ENCODE data around the gene NUP93.
"Not testable (repeated sequence)": the region's sequence is repeated elsewhere in the genome, so short reads cannot be mapped to it uniquely, and the experiment has no call there.

The NUP93 gene

DNA sequence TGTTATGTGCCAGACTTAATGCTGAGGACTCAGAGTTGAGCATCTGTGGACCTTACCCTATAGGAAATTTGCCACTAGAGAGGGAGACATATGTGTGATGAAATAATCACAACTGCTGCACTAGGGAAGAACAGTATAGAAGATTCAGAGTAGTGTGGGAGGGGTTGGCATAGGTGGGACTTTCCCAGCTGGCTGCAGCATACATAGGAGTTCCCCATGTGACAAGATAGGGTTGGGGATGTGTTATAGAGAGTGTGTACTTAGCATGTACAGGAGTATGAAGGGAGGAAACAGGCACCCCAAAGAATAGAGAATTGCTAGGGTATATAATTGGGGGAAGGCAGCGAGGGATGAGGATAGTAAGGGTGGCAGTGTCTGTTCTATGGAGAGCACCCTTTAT is 2.9 kb downstream of the NUP93 start:
- H3K9ac ChIP-seq (ENCODE audit: low read length): no peak overlapping the region
- peaks cover 10% of the 10 kb centered on the region for H3K4me1 ChIP-seq (ENCODE audit: control insufficient read depth, low read depth, low read length)
- no peaks in the 10 kb centered on the region for H3K9me3 ChIP-seq (ENCODE audit: control insufficient read depth, low read depth, low read length)
- no peak overlapping the region for H3K27ac ChIP-seq (ENCODE audit: low read length)
- H3K4me3 ChIP-seq (ENCODE audit: low read length): no peak overlapping the region
- H3K27me3 ChIP-seq (ENCODE audit: control insufficient read depth, insufficient read depth, low read length): no peaks in the 10 kb centered on the region
- no peaks in the 10 kb centered on the region for H3K36me3 ChIP-seq (ENCODE audit: control insufficient read depth, low read depth, low read length)

DNA sequence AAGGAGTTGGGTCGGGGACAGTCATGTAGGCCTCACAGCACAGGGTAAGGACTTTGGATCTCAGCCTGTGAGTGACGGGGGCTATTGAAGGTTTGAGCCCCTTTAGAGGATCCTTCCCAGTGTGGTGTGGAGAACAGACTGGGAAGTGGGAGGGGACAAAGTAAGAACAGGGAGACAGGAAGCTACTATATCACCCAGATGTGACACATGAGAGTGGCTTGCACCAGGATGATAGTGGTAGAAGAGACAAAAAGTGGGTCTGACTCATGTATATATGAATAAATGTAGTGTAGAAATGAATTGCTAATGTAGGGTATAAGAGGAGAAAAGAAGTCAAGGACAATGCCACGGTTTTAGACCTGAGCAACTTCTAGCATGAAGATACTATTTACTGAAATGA is 4.5 kb downstream of the NUP93 start:
- Histone ChIP-seq H3K4me1 (ENCODE audit: control insufficient read depth, low read depth, low read length) (peaks cover 7% of the 10 kb centered on the region), H3K4me3 (ENCODE audit: low read length) (no peak overlapping the region), H3K36me3 (ENCODE audit: control insufficient read depth, low read depth, low read length) (no peaks in the 10 kb centered on the region), H3K27me3 (ENCODE audit: control insufficient read depth, insufficient read depth, low read length) (no peaks in the 10 kb centered on the region), H3K9ac (ENCODE audit: low read length) (no peak overlapping the region), H3K9me3 (ENCODE audit: control insufficient read depth, low read depth, low read length) (no peaks in the 10 kb centered on the region), H3K27ac (ENCODE audit: low read length) (no peak overlapping the region)

DNA sequence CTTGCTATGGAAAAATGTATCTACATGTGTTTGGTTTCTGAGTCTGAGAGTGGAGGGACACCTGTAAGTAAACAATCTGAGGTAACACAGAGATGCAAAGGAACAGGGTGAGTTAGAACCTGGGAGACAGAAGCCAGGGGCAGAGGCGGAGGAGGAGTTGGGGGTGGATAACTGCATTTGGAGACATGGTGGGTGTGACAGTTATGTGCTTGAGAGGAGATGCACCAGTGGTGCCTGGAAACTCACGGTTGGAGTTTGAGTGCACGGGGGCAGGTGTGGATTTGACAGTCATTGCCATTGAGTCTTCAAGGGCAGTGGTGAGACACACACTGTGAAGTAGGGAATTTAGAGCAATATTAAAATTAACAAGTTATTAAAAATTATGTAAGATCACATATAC is 6.5 kb downstream of the NUP93 start:
- Histone ChIP-seq H3K9ac (ENCODE audit: low read length) (no peak overlapping the region), H3K27me3 (ENCODE audit: control insufficient read depth, insufficient read depth, low read length) (no peaks in the 10 kb centered on the region), H3K27ac (ENCODE audit: low read length) (no peak overlapping the region), H3K4me3 (ENCODE audit: low read length) (no peak overlapping the region), H3K36me3 (ENCODE audit: control insufficient read depth, low read depth, low read length) (no peaks in the 10 kb centered on the region), H3K4me1 (ENCODE audit: control insufficient read depth, low read depth, low read length) (no peaks in the 10 kb centered on the region), H3K9me3 (ENCODE audit: control insufficient read depth, low read depth, low read length) (no peaks in the 10 kb centered on the region)

DNA sequence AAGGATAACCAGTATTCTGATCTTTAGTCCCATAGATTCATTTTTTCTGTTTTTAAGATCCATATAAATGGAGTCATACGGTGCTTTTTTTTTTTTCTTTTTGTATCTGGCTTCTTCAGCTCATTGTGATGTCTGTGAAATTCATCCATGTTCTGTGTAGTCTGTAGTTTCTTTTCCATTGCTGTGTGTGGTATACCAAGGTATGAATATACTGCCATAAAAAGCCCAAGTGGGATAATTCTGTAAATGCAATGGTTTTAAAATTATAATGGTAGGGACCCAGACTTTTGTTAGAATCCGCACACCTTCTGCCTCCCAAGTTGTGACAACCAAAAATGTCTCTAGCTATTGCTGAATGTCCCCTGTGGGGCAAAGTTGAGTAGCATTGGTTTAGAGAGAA is 7.6 kb downstream of the NUP93 start:
- Histone ChIP-seq H3K27me3 (ENCODE audit: control insufficient read depth, insufficient read depth, low read length) (no peaks in the 10 kb centered on the region), H3K9me3 (ENCODE audit: control insufficient read depth, low read depth, low read length) (no peaks in the 10 kb centered on the region), H3K4me1 (ENCODE audit: control insufficient read depth, low read depth, low read length) (no peaks in the 10 kb centered on the region), H3K9ac (ENCODE audit: low read length) (no peak overlapping the region), H3K36me3 (ENCODE audit: control insufficient read depth, low read depth, low read length) (no peaks in the 10 kb centered on the region), H3K4me3 (ENCODE audit: low read length) (no peak overlapping the region), H3K27ac (ENCODE audit: low read length) (no peak overlapping the region)

DNA sequence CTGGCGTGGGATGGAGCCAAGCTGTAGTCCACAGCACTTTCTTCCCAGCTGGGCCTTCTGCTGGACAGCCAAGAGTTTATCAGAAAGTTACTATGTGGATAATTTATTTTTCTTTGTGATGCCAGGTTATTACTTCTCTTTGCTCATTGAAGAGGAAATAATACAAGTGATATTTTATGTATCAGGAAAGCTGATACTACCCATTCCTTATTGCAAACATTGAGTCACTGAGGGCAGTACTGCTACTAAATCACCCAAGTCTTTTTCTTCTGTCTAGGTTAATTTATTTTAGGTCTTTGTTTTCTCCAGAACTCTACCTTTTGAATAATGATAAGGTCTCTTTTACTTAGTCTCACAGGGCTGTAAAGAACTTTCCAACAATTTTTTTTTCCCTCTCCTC is 8.3 kb downstream of the NUP93 start:
- no peaks in the 10 kb centered on the region for H3K27me3 ChIP-seq (ENCODE audit: control insufficient read depth, insufficient read depth, low read length)
- no peak overlapping the region for H3K9ac ChIP-seq (ENCODE audit: low read length)
- peaks cover 3% of the 10 kb centered on the region for H3K4me1 ChIP-seq (ENCODE audit: control insufficient read depth, low read depth, low read length)
- no peak overlapping the region for H3K27ac ChIP-seq (ENCODE audit: low read length)
- no peaks in the 10 kb centered on the region for H3K36me3 ChIP-seq (ENCODE audit: control insufficient read depth, low read depth, low read length)
- no peaks in the 10 kb centered on the region for H3K9me3 ChIP-seq (ENCODE audit: control insufficient read depth, low read depth, low read length)
- no peak overlapping the region for H3K4me3 ChIP-seq (ENCODE audit: low read length)

DNA sequence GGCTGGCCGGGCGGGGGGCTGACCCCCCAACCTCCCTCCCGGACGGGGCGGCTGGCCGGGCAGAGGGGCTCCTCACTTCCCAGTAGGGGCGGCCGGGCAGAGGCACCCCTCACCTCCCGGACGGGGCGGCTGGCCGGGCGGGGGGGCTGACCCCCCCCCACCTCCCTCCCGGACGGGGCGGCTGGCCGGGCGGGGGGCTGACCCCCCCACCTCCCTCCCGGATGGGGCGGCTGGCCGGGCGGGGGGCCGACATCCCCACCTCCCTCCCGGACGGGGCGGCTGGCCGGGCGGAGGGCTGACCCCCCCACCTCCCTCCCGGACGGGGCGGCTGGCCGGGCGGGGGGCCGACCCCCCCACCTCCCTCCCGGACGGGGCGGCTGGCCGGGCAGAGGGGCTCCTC is 9.4 kb downstream of the NUP93 start:
- not testable (repeated sequence) for H3K9me3 ChIP-seq (ENCODE audit: control insufficient read depth, low read depth, low read length); H3K36me3 ChIP-seq (ENCODE audit: control insufficient read depth, low read depth, low read length); H3K9ac ChIP-seq (ENCODE audit: low read length); H3K27me3 ChIP-seq (ENCODE audit: control insufficient read depth, insufficient read depth, low read length); H3K27ac ChIP-seq (ENCODE audit: low read length); H3K4me3 ChIP-seq (ENCODE audit: low read length); H3K4me1 ChIP-seq (ENCODE audit: control insufficient read depth, low read depth, low read length)

DNA sequence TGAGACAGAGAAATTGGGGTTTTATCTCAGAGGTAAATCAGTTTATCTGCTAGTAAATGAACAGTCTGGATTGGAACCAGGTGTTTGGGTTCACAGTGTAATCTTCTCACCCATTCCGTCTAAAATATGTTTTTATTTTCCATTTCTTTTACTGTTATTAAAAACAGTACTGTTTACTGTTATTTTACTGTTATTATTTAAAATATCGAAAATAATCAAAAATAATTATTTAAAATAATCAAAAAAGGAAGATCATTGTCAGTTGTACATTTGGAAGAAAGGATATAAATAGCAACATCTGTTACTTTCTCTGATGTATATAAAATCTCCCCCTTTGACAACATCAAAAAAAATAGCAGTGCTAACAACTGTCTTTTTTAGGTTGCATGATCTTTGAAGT is 11.5 kb downstream of the NUP93 start:
- Histone ChIP-seq H3K27ac (ENCODE audit: low read length) (no peak overlapping the region), H3K4me1 (ENCODE audit: control insufficient read depth, low read depth, low read length) (peaks cover 13% of the 10 kb centered on the region), H3K27me3 (ENCODE audit: control insufficient read depth, insufficient read depth, low read length) (no peaks in the 10 kb centered on the region), H3K36me3 (ENCODE audit: control insufficient read depth, low read depth, low read length) (no peaks in the 10 kb centered on the region), H3K9ac (ENCODE audit: low read length) (no peak overlapping the region), H3K9me3 (ENCODE audit: control insufficient read depth, low read depth, low read length) (no peaks in the 10 kb centered on the region), H3K4me3 (ENCODE audit: low read length) (no peak overlapping the region)

DNA sequence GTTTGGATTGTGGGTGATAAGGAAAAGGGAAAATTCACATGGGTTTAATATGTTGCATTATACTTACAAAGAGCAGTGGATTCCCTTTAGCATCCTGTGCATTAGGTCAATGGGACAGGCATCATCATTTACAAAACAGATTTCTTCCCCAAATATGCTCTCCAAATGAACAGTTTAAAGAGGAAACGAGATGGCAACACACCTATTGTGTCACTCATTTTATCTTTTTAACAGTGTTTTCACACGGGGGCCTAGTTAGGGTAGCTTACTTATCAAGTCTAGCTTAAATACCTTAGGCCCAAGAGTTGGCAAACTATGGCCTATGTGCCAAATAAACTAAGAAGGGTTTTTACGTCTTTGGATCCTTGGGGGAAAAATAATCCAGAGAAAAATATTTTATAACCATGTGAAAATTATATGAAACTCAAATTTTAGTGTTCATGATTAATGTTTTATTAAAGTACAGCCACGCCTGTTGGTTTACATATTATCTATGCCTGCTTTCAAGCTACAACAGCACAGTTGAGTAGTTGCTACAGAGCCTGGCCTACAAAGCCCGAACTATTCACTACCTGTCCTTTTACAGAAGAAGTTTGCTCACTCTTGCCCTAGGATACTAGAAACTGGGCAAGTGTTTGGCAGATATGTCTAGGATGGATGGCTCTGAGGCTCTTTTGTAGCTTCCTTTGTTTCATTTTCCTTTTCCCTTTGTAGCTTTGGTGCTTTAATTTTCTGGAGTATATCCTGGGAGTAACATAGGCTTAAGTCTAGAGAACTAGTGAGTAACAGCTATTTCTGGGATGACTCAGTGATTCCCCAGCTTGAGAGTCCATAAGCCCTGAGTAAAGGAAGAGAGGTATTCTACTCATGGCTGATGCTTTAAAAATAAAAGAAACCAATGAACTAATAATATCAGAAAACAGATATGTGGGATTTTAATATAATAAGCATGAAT is 12.4 kb downstream of the NUP93 start:
- Histone ChIP-seq H3K27ac (ENCODE audit: low read length) (no peak overlapping the region), H3K9ac (ENCODE audit: low read length) (no peak overlapping the region)

DNA sequence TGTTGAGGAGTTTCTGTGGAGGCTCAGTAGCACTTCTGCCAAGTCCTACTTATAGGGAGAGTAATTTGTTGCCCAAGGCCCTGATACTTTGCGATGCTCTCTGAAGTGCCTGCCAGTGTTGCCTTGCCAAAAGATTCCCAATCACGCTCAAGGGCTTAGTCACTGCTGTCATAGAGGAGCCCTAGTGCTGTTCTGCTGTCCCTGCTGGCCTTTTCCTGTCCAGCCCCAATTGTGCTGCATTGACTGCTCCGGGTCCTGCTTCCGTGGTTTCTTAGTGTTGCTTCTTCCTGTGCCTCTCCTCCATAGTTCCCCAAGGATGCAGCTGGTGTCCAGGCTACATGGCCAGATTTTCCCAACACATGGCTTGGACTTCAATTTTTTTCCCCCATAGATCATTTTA is 13.9 kb downstream of the NUP93 start:
- Histone ChIP-seq H3K4me3 (ENCODE audit: low read length) (no peak overlapping the region), H3K36me3 (ENCODE audit: control insufficient read depth, low read depth, low read length) (peaks cover 4% of the 10 kb centered on the region), H3K9me3 (ENCODE audit: control insufficient read depth, low read depth, low read length) (no peaks in the 10 kb centered on the region), H3K27ac (ENCODE audit: low read length) (no peak overlapping the region), H3K4me1 (ENCODE audit: control insufficient read depth, low read depth, low read length) (peaks cover 13% of the 10 kb centered on the region), H3K27me3 (ENCODE audit: control insufficient read depth, insufficient read depth, low read length) (no peaks in the 10 kb centered on the region), H3K9ac (ENCODE audit: low read length) (no peak overlapping the region)

More for the DNA sequence above, 12.4 kb downstream of the NUP93 start:
- Histone ChIP-seq H3K9me3 (ENCODE audit: control insufficient read depth, low read depth, low read length) (no peaks in the 10 kb centered on the region), H3K4me1 (ENCODE audit: control insufficient read depth, low read depth, low read length) (peaks cover 13% of the 10 kb centered on the region), H3K27me3 (ENCODE audit: control insufficient read depth, insufficient read depth, low read length) (no peaks in the 10 kb centered on the region), H3K36me3 (ENCODE audit: control insufficient read depth, low read depth, low read length) (no peaks in the 10 kb centered on the region), H3K4me3 (ENCODE audit: low read length) (no peak overlapping the region)

DNA sequence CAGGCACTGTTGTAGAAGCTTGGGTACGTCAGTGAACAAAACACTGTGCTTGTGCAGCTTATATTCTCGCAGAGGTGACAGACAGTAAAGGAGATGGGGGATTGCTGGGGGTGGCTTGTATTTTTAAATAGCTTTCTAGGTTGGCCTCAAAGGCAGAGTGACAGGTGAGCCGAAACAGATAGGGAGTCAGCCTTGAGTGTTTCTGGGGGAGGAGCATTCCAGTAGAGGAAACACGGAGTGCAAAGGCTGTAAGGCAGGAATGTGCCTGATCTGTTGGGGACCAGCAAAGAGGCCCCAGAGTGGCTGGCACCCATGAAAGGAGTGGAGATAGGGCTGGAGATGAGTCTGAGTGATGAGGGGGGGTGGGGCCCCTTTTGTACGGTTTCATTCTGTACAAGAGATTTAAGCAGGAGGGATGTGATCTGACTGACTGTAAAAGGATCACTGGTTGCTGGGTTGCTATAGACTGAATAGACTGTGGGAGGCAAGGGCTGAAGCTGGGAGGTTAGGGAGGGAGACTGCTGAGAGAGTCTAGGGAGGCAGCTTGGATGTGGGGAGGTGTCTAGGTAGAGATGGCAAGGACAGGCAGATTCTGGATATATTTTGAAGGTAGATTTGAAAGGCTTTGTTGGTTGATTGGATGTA is 15.2 kb downstream of the NUP93 start:
- no peak overlapping the region for H3K4me3 ChIP-seq (ENCODE audit: low read length)
- H3K9ac ChIP-seq (ENCODE audit: low read length): no peak overlapping the region
- no peaks in the 10 kb centered on the region for H3K9me3 ChIP-seq (ENCODE audit: control insufficient read depth, low read depth, low read length)
- no peaks in the 10 kb centered on the region for H3K27me3 ChIP-seq (ENCODE audit: control insufficient read depth, insufficient read depth, low read length)
- H3K4me1 ChIP-seq (ENCODE audit: control insufficient read depth, low read depth, low read length): peaks cover 13% of the 10 kb centered on the region
- no peak overlapping the region for H3K27ac ChIP-seq (ENCODE audit: low read length)
- H3K36me3 ChIP-seq (ENCODE audit: control insufficient read depth, low read depth, low read length): peaks cover 11% of the 10 kb centered on the region

DNA sequence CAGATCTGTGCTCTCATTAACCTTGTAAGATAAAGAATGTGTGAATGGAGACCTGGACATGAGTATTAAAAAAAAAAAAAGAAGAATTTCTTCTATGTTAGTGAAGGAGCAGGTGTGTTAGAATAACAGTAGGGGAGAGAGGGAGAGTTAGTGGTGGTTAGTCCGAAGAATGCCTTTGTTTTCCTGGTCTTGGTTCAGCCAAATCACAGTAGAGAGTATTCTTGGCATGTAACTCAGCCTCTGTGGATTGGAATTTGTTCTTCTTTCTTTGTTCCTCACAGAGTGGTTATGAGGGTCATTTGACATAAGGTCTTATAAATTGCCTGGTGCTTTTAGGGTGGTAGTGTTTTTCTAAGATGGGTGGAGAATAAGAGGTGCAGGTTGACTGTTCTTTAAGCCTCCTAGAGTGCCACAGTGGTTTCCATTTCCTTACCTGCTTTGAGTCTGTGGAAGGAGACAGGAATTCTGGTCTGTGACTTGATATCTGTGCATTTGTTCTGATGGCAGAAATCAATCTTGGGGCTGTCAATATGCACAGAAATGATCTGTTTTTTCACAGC is 17.6 kb downstream of the NUP93 start:
- H3K27ac ChIP-seq (ENCODE audit: low read length): no peak overlapping the region
- no peak overlapping the region for H3K4me3 ChIP-seq (ENCODE audit: low read length)
- H3K9me3 ChIP-seq (ENCODE audit: control insufficient read depth, low read depth, low read length): no peaks in the 10 kb centered on the region
- H3K9ac ChIP-seq (ENCODE audit: low read length): no peak overlapping the region
- H3K27me3 ChIP-seq (ENCODE audit: control insufficient read depth, insufficient read depth, low read length): no peaks in the 10 kb centered on the region
- peaks cover 19% of the 10 kb centered on the region for H3K36me3 ChIP-seq (ENCODE audit: control insufficient read depth, low read depth, low read length)
- H3K4me1 ChIP-seq (ENCODE audit: control insufficient read depth, low read depth, low read length): peaks cover 13% of the 10 kb centered on the region
